ENCODE results near the gene CNIH3. TPM values are rescaled to one million over a fixed set of nuclear protein-coding genes. Genes with fewer than 3 reads are reported as not detected.

Gene CNIH3
- total RNA-seq, 1 donor from 2014 or later: 2.5 TPM

- Histone ChIP-seq H3K27ac (no peak overlapping the region), H3K79me2 (ENCODE audit: low read depth) (no peaks in the 10 kb centered on the region), H3F3A (ENCODE audit: low read depth) (no peaks in the 10 kb centered on the region), H3K36me3 (no peaks in the 10 kb centered on the region), H3K27me3 (no peaks in the 10 kb centered on the region), H3K4me1 (peaks cover 13% of the 10 kb centered on the region), H3K9me3 (ENCODE audit: low read depth) (no peaks in the 10 kb centered on the region), H2AFZ (replicated peaks) (peak overlapping the region; percentile 1), H3K9ac (no peak overlapping the region), H3K4me2 (no peak overlapping the region), H4K20me1 (ENCODE audit: low read depth) (no peaks in the 10 kb centered on the region), H3K4me3 (no peak overlapping the region)
- Mint-ChIP-seq H3K27me3 (ENCODE audit: insufficient read depth, low read depth) (no peaks in the 10 kb centered on the region), H3K27ac (no peak overlapping the region), H3K4me1 (peaks cover 25% of the 10 kb centered on the region), H3K9me3 (no peaks in the 10 kb centered on the region), H3K4me3 (no peak overlapping the region), H3K36me3 (no peaks in the 10 kb centered on the region)
- peak; percentile 50 for DNase-seq (ENCODE audit: low spot score)
- TF ChIP-seq EZH2phosphoT487 (IDR thresholded peaks at IDR 0.05): no peak
- TF ChIP-seq CTCF (IDR thresholded peaks at IDR 0.05): no peak
- no peak for TF ChIP-seq EZH2 (IDR thresholded peaks at IDR 0.05)
These were observed 16.8 kb downstream of the CNIH3 start for GRCh38 chr1:224632921-224633321.

GRCh38 chr1:224635356-224635755 lies 19.2 kb downstream of the CNIH3 start:
- Mint-ChIP-seq H3K4me3 (no peak overlapping the region), H3K9me3 (no peaks in the 10 kb centered on the region), H3K27ac (no peak overlapping the region), H3K27me3 (ENCODE audit: insufficient read depth, low read depth) (peaks cover 3% of the 10 kb centered on the region), H3K4me1 (peaks cover 29% of the 10 kb centered on the region), H3K36me3 (no peaks in the 10 kb centered on the region)
- Histone ChIP-seq H4K20me1 (ENCODE audit: low read depth) (no peaks in the 10 kb centered on the region), H3K36me3 (no peaks in the 10 kb centered on the region), H3K4me3 (no peak overlapping the region), H3K4me1 (peaks cover 15% of the 10 kb centered on the region), H3K9me3 (ENCODE audit: low read depth) (no peaks in the 10 kb centered on the region), H3K9ac (no peak overlapping the region), H3K27me3 (no peaks in the 10 kb centered on the region), H2AFZ (replicated peaks) (no peak overlapping the region), H3F3A (ENCODE audit: low read depth) (no peaks in the 10 kb centered on the region), H3K79me2 (ENCODE audit: low read depth) (no peaks in the 10 kb centered on the region), H3K4me2 (no peak overlapping the region), H3K27ac (no peak overlapping the region)
- no peak for DNase-seq (ENCODE audit: low spot score)
- TF ChIP-seq EZH2phosphoT487 (IDR thresholded peaks at IDR 0.05) (no peak), CTCF (IDR thresholded peaks at IDR 0.05) (no peak), EZH2 (IDR thresholded peaks at IDR 0.05) (no peak)

GRCh38 chr1:224637515-224637914 lies 21.4 kb downstream of the CNIH3 start:
- H3K27ac Mint-ChIP-seq: peak overlapping the region; percentile 77
- TF ChIP-seq EZH2 (IDR thresholded peaks at IDR 0.05) (no peak), EZH2phosphoT487 (IDR thresholded peaks at IDR 0.05) (no peak), CTCF (IDR thresholded peaks at IDR 0.05) (no peak)
- Histone ChIP-seq H3K4me3 (no peak overlapping the region), H3K4me2 (no peak overlapping the region), H3K36me3 (no peaks in the 10 kb centered on the region), H4K20me1 (ENCODE audit: low read depth) (no peaks in the 10 kb centered on the region), H3F3A (ENCODE audit: low read depth) (no peaks in the 10 kb centered on the region), H3K27me3 (no peaks in the 10 kb centered on the region), H3K9ac (no peak overlapping the region), H3K79me2 (ENCODE audit: low read depth) (no peaks in the 10 kb centered on the region), H3K4me1 (peaks cover 15% of the 10 kb centered on the region), H3K9me3 (ENCODE audit: low read depth) (no peaks in the 10 kb centered on the region), H2AFZ (replicated peaks) (no peak overlapping the region), H3K27ac (no peak overlapping the region)
- no peaks in the 10 kb centered on the region for H3K9me3 Mint-ChIP-seq
- H3K36me3 Mint-ChIP-seq: no peaks in the 10 kb centered on the region
- peaks cover 22% of the 10 kb centered on the region for H3K4me1 Mint-ChIP-seq
- no peak overlapping the region for H3K4me3 Mint-ChIP-seq
- DNase-seq (ENCODE audit: low spot score): no peak
- H3K27me3 Mint-ChIP-seq (ENCODE audit: insufficient read depth, low read depth): peaks cover 3% of the 10 kb centered on the region
